CD14-positive monocyte (primary cell): ENCODE results near the gene IGSF9. TPM values are rescaled to one million over a fixed set of nuclear protein-coding genes. Genes with fewer than 3 reads are reported as not detected.

ENCODE experiments used
- DNase-seq, 3 donors: peaks; one replicate each; pipeline ENCODE4 v3.0.0-alpha.2; 2011 to 2022
- H2AFZ ChIP-seq: 2 replicates; pipeline ENCODE4 v1.6.0; 2012; ENCODE audit warnings: mild to moderate bottlenecking, low read depth, low read length, inconsistent platforms; ENCODE audit not compliant: insufficient read depth, poor library complexity, severe bottlenecking
- H3K27ac ChIP-seq, 2 donors: 1 replicate in 1 of 2; 2 replicates in 1 of 2; pipeline ENCODE4 v1.5.1; 2012 to 2013; ENCODE audit warnings: low read length in 2 of 2, control low read depth in 1 of 2, inconsistent platforms in 1 of 2, low read depth in 1 of 2, mild to moderate bottlenecking in 1 of 2
- H3K27me3 ChIP-seq, 2 donors: one replicate each; pipeline versions ENCODE4 v1.6.0 to v1.6.1; 2011 to 2013; ENCODE audit warnings: low read length in 2 of 2; ENCODE audit not compliant: control insufficient read depth in 2 of 2, insufficient read depth in 2 of 2
- H3K36me3 ChIP-seq, 2 donors: replicated peaks in 1 of 2; 1 replicate in 1 of 2; 2 replicates in 1 of 2; pipeline versions ENCODE4 v1.5.1 to v1.6.1; 2012 to 2013; ENCODE audit warnings: low read length in 2 of 2, control low read depth in 1 of 2, inconsistent platforms in 1 of 2, mild to moderate bottlenecking in 1 of 2; ENCODE audit not compliant: insufficient read depth in 2 of 2, control insufficient read depth in 1 of 2
- H3K4me1 ChIP-seq, 2 donors: 1 replicate in 1 of 2; 2 replicates in 1 of 2; pipeline versions ENCODE4 v1.5.1 to v1.6.1; 2012 to 2013; ENCODE audit warnings: low read length in 2 of 2, control low read depth in 1 of 2, inconsistent platforms in 1 of 2, mild to moderate bottlenecking in 1 of 2, moderate library complexity in 1 of 2; ENCODE audit not compliant: insufficient read depth in 2 of 2, control insufficient read depth in 1 of 2
- H3K4me2 ChIP-seq: replicated peaks from 2 replicates; pipeline ENCODE3; 2012; ENCODE audit warnings: low read length, moderate library complexity, mild to moderate bottlenecking; ENCODE audit not compliant: poor library complexity, severe bottlenecking; ENCODE audit errors: extremely low read depth
- H3K4me3 ChIP-seq, 3 experiments: fragments of 200-600 bp in 1 of 3; sonication (generic) in 1 of 3; replicated peaks in 1 of 3; 1 replicate in 2 of 3; 2 replicates in 1 of 3; pipeline ENCODE4 v1.5.1; 2011 to 2013; ENCODE audit warnings: low read length in 3 of 3, mild to moderate bottlenecking in 3 of 3, control low read depth in 2 of 3, low read depth in 2 of 3, inconsistent platforms in 1 of 3, moderate library complexity in 1 of 3
- H3K79me2 ChIP-seq: 2 replicates; pipeline ENCODE4 v1.6.0; 2012; ENCODE audit warnings: mild to moderate bottlenecking, control low read depth, inconsistent platforms, low read length, moderate library complexity; ENCODE audit not compliant: insufficient read depth
- H3K9ac ChIP-seq: 2 replicates; pipeline ENCODE4 v1.6.0; 2017; ENCODE audit warnings: low read length, mild to moderate bottlenecking; ENCODE audit not compliant: insufficient read depth, poor library complexity, severe bottlenecking
- H3K9me3 ChIP-seq, 2 donors: replicated peaks in 1 of 2; 1 replicate in 1 of 2; 2 replicates in 1 of 2; pipeline versions ENCODE4 v1.5.1 to v1.6.1; 2012 to 2013; ENCODE audit warnings: low read length in 2 of 2, control low read depth in 1 of 2; ENCODE audit not compliant: control insufficient read depth in 1 of 2, insufficient read depth in 1 of 2
- H4K20me1 ChIP-seq: 2 replicates; pipeline ENCODE4 v1.6.0; 2012; ENCODE audit warnings: mild to moderate bottlenecking, low read length, control low read depth, moderate library complexity; ENCODE audit not compliant: insufficient read depth
- H3K27ac Mint-ChIP-seq, 7 donors: one replicate each; pipeline ENCODE4 v1.8.0; 2020; ENCODE audit warnings: mild to moderate bottlenecking in 7 of 7, mixed read lengths in 7 of 7, moderate library complexity in 6 of 7, inconsistent platforms in 2 of 7
- H3K27me3 Mint-ChIP-seq, 3 donors: one replicate each; pipeline ENCODE4 v1.8.0; 2021 to 2022; ENCODE audit warnings: low read depth in 3 of 3, mild to moderate bottlenecking in 3 of 3, mixed read lengths in 3 of 3, moderate library complexity in 3 of 3, inconsistent platforms in 1 of 3
- H3K36me3 Mint-ChIP-seq, 2 donors: one replicate each; pipeline ENCODE4 v1.8.0; 2020; ENCODE audit warnings: mixed read lengths in 2 of 2, inconsistent platforms in 1 of 2, mild to moderate bottlenecking in 1 of 2
- H3K4me1 Mint-ChIP-seq: one replicate; pipeline ENCODE4 v1.8.0; 2020; ENCODE audit warnings: mild to moderate bottlenecking, mixed read lengths
- H3K4me3 Mint-ChIP-seq, 2 donors: one replicate each; pipeline ENCODE4 v1.8.0; 2020; ENCODE audit warnings: mild to moderate bottlenecking in 2 of 2, mixed read lengths in 2 of 2, moderate library complexity in 1 of 2
- H3K9me3 Mint-ChIP-seq, 7 donors: one replicate each; pipeline ENCODE4 v1.8.0; 2020 to 2022; ENCODE audit warnings: mixed read lengths in 7 of 7, mild to moderate bottlenecking in 6 of 7, moderate library complexity in 6 of 7, inconsistent platforms in 2 of 7
- WGBS: methylation state at CpG from one replicate; pipeline ENCODE4 v1.1.5; 2013; ENCODE audit warnings: missing lambda C conversion rate; ENCODE audit not compliant: insufficient coverage; 5-methylcytosine and 5-hydroxymethylcytosine counted together
- intact Hi-C, 2 donors: fragments of 100-400 bp; cut with micrococcal nuclease; formaldehyde crosslinking; loops; one replicate each; pipeline versions ENCODE4 v1.15.0 to v1.15.1; 2023
- polyA plus RNA-seq, 3 donors: library from polyadenylated mRNA; depleted of rRNA in 1 of 3; unstranded in 2 of 3; stranded (reverse) in 1 of 3; fragments of 300-500 nt in 2 of 3; fragments of >200 nt in 1 of 3; fragmentation: Illumina TruSeq in 2 of 3; gene quantifications; 1 replicate in 2 of 3; 2 replicates in 1 of 3; pipeline ENCODE4 v1.2.3, GENCODE V29; 2012 to 2021
- TF ChIP-seq, protein P1 (sequence below): fragments of 200-600 bp; IDR thresholded peaks from one replicate; pipeline ENCODE4 v1.8.0; 2022; ENCODE audit warnings: antibody characterized with exemption, mild to moderate bottlenecking

The IGSF9 gene
- polyA plus RNA-seq, 3 donors = 0.04 TPM; not detected in 2

DNA sequence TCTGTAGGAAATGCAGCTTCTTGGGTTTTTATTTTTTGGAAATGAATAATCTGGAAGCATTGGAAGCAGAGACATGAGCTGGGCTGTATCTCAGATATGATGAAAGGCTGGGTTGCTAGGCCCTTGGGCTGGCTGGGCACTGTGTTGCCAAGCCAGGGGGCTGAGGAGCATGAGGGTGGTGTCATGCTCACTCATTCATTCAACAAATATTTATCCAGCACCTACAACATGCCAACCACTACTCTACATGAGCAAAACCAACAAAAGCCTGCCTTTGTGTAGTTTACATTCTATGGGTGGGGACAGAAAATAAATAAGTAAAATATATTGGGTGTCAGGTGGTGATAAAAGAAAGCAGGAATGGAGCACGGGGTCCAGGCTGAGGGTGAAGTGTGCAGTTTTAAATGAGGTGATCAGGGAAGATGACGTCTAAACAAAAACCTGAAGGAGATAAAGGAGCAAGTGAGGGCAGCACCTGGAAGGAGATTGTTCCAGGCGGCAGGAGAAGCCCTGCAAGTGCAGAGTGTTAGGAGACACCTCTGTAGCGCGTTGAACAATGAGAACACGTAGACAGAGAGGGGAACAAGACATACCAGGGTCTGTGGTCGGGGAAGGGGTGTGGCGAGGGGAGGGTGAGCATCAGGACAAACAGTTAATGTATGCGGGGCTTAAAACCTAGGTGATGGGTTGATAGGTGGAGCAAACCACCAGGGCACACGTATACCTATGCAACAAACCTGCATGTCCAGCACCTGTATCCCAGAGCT lies 31.0 kb downstream of the IGSF9 start:
- 87% methylated on average over 6 of the region's 10 CpGs for WGBS
- no peak overlapping the region for H3K4me3 ChIP-seq
- H3K9me3 ChIP-seq = no peaks in the 10 kb centered on the region
- Mint-ChIP-seq H3K27me3 (peaks cover 1 to 5% (median 1%) of the 10 kb centered on the region in 3 donors), H3K4me3 (no peak overlapping the region), H3K36me3 (peaks cover 56 to 64% of the 10 kb centered on the region in 2 donors), H3K4me1 (peaks cover 34% of the 10 kb centered on the region), H3K9me3 (no peaks in the 10 kb centered on the region), H3K27ac (peak overlapping the region in 3 of 7 donors; percentile 2 to 79 (median 59))
- peaks cover 23 to 29% of the 10 kb centered on the region in 2 donors for H3K4me1 ChIP-seq
- DNase-seq = no peak
- no peaks in the 10 kb centered on the region for H3K27me3 ChIP-seq
- H3K9ac ChIP-seq = no peak overlapping the region
- peaks cover 23% of the 10 kb centered on the region for H4K20me1 ChIP-seq
- H3K79me2 ChIP-seq = peaks cover 5% of the 10 kb centered on the region
- H3K36me3 ChIP-seq = peaks cover 33 to 48% of the 10 kb centered on the region in 2 donors
- no peak overlapping the region for H3K4me2 ChIP-seq
- TF ChIP-seq, protein P1, sequence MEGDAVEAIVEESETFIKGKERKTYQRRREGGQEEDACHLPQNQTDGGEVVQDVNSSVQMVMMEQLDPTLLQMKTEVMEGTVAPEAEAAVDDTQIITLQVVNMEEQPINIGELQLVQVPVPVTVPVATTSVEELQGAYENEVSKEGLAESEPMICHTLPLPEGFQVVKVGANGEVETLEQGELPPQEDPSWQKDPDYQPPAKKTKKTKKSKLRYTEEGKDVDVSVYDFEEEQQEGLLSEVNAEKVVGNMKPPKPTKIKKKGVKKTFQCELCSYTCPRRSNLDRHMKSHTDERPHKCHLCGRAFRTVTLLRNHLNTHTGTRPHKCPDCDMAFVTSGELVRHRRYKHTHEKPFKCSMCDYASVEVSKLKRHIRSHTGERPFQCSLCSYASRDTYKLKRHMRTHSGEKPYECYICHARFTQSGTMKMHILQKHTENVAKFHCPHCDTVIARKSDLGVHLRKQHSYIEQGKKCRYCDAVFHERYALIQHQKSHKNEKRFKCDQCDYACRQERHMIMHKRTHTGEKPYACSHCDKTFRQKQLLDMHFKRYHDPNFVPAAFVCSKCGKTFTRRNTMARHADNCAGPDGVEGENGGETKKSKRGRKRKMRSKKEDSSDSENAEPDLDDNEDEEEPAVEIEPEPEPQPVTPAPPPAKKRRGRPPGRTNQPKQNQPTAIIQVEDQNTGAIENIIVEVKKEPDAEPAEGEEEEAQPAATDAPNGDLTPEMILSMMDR = no peak
- intact Hi-C loops = no loop called here
- no peak overlapping the region for H3K27ac ChIP-seq
- no peak overlapping the region for H2AFZ ChIP-seq

DNA sequence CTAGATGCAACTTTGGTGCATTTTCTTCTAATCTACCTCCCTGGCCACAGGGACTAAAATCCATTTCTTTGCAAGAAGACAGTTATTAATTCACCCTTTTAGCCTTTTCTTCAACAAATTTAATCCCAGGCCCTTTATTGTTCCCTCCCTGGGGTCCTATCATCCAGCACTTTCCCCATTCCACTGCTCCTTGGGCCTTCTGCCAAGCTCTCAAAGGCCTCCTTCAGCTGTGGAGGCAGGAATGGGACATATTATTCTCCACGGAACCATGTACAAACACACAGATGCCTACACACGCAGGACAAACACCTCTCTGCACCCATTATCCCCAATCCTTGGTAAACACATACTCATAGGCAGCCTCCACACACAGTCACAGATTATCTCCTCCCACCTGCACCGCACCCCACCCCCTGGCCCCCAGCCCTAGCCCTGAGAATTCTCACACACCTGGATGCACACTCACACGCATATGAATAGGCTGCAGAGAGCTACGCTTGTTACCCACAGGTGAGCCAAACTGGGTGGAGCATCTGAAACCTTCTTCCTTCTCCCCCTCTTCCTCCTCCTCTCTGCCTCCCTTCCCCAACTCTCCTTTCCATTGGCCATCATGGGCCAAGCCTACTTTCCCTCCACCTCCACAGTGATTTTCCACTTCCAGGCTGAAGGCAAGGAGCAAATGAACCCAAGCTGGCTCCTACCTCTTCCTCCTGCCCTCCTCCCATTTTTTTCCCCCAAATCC lies 31.8 kb downstream of the IGSF9 start:
- H3K79me2 ChIP-seq = no peaks in the 10 kb centered on the region
- no peak overlapping the region for H2AFZ ChIP-seq
- H3K4me3 ChIP-seq = no peak overlapping the region
- WGBS = 90% methylated on average over 3 of the region's 5 CpGs
- H3K27me3 ChIP-seq = no peaks in the 10 kb centered on the region
- peaks cover 15% of the 10 kb centered on the region for H4K20me1 ChIP-seq
- TF ChIP-seq, protein P1 = no peak
- Mint-ChIP-seq H3K27me3 (peaks cover 1 to 5% (median 1%) of the 10 kb centered on the region in 3 donors), H3K9me3 (no peaks in the 10 kb centered on the region), H3K27ac (peak overlapping the region; percentile 15 to 96 (median 59)), H3K36me3 (peaks cover 48 to 56% of the 10 kb centered on the region in 2 donors), H3K4me1 (peaks cover 39% of the 10 kb centered on the region), H3K4me3 (no peak overlapping the region)
- H3K27ac ChIP-seq = no peak overlapping the region
- intact Hi-C loops = no loop called here
- no peak overlapping the region for H3K4me2 ChIP-seq
- no peak for DNase-seq
- H3K9ac ChIP-seq = no peak overlapping the region
- H3K9me3 ChIP-seq = no peaks in the 10 kb centered on the region
- H3K36me3 ChIP-seq = peaks cover 25 to 40% of the 10 kb centered on the region in 2 donors
- peaks cover 23 to 29% of the 10 kb centered on the region in 2 donors for H3K4me1 ChIP-seq
